BJ (cell line): ENCODE data around the gene ARL4D. TPM values are rescaled to one million over a fixed set of nuclear protein-coding genes. Genes with fewer than 3 reads are reported as not detected.

Source experiments
- CTCF ChIA-PET: fragments of 350-600 bp; formaldehyde crosslinking; extraction: SDS; loops from one replicate; lab custom pipeline; 2021; ENCODE audit warnings: antibody characterized with exemption, inconsistent platforms; lab: Yijun Ruan, JAX
- POLR2A ChIA-PET: fragments of 300-600 bp; sonication (Branson Sonifier 250); formaldehyde crosslinking; extraction: SDS; loops from one replicate; lab custom pipeline; 2021; ENCODE audit warnings: antibody characterized with exemption; lab: Charles Lee
- DNase-seq: peaks from one replicate; pipeline ENCODE4 v3.0.0-alpha.2; 2011; ENCODE audit warnings: low read depth
- H3K27me3 ChIP-seq: 2 replicates; pipeline ENCODE4 v1.6.0; 2011; ENCODE audit warnings: low read length; ENCODE audit not compliant: control insufficient read depth, insufficient read depth
- H3K36me3 ChIP-seq: 2 replicates; pipeline ENCODE4 v1.5.1; 2011; ENCODE audit warnings: low read length; ENCODE audit not compliant: control insufficient read depth, insufficient read depth
- H3K4me3 ChIP-seq: 2 replicates; pipeline ENCODE4 v1.5.1; 2011; ENCODE audit warnings: low read depth, mild to moderate bottlenecking, control low read depth, low read length
- CTCF ChIP-seq: IDR thresholded peaks from 2 replicates; pipeline ENCODE4 v1.5.1; 2011; ENCODE audit warnings: low read depth, mild to moderate bottlenecking, control low read depth, inconsistent platforms, low read length, moderate library complexity; ENCODE audit not compliant: insufficient read depth
- polyA plus RNA-seq: library from polyadenylated mRNA; depleted of rRNA; stranded (reverse); fragments of >200 nt; gene quantifications from 2 replicates; pipeline ENCODE4 v1.2.3, GENCODE V29; 2011

The ARL4D gene
- polyA plus RNA-seq, 1 experiment, result 33.8 TPM

- DNase-seq, result no peak
- no peak for TF ChIP-seq CTCF
- Histone ChIP-seq H3K36me3 (no peaks in the 10 kb centered on the region), H3K27me3 (no peaks in the 10 kb centered on the region; the same call in 1 of the 2 replicates), H3K4me3 (no peak overlapping the region)
- ChIA-PET CTCF (interaction anchor here (0.8 to 1.2 kb wide), 2 partner anchors 10 to 45 kb away, joined by 3 read pairs; no protein-coding TSS in a partner anchor), POLR2A (no interaction called here)
Measured at GRCh38 chr17:43439041-43439440, 40.2 kb downstream of the ARL4D start.

- DNase-seq, result no peak
- ChIA-PET POLR2A (no interaction called here), CTCF (interaction anchor here (0.6 to 2.0 kb wide), 4 partner anchors 15 to 44 kb away, joined by 3 to 5 read pairs (median 3); partner anchors contain the start of gene DHX8)
- Histone ChIP-seq H3K36me3 (no peaks in the 10 kb centered on the region), H3K4me3 (no peak overlapping the region), H3K27me3 (no peaks in the 10 kb centered on the region; the same call in 1 of the 2 replicates)
- no peak for TF ChIP-seq CTCF
Measured at GRCh38 chr17:43442711-43443110, 43.9 kb downstream of the ARL4D start.

DNA sequence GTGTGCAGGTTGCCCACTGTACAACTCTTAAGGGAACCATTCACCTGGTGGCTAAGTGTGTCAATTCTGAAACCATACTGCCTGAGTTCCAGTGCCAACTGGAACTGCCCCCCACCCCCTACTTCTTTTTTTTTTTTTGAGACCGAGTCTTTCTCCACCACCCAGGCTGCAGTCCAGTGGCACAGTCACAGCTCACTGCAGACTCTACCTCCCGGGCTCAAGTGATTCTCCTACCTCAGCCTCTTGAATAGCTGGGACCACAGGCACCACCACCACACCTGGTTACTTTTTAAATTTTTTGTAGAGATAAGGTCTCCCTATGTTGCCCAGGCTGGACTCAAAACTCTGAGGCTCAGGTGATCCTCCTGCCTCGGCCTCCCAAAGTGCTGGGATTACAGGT is 44.6 kb downstream of the ARL4D start:
- CTCF ChIA-PET, result interaction anchor here (0.6 to 2.0 kb wide), 2 partner anchors 21 to 41 kb away, joined by 3 to 5 read pairs; partner anchors contain the start of gene DHX8
- TF ChIP-seq CTCF, result no peak
- POLR2A ChIA-PET, result no interaction called here

DNA sequence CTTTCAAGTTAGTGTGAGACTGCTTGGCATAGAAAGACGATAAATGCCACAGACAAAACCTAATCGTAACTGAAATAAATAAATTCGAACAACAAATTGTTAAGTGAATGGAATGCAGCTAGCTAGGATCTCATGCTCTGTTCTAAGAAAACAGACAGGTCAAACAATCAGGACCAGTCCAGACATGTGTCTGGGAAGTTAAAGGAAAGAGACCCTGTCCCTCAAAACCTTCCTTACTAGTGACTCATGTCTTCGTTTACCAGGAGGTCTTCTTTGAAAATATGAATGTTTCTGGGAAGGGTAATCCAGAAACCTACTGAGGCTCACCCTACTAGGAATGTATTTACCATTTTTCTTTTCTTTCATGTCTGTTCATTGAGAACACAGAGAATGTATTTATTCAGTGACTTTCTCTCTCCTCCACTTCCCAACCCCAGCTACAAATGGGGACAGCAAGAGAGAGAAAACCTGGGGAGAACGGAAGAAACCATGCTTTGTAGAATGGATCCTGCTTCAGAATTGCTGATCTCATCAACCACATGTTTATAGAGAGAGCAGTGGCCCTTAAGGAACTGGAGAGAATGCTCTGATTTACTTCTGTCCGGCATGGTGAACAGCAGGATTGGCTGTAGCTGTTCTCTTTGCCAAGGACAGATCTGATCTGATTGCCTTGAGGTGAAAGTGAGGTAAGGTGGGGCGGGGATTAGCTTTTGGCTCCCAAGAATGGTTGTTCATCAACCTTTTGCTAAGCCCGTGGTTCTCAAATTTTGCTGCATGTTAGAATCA is 45.6 kb downstream of the ARL4D start:
- CTCF ChIA-PET, result interaction anchor here (2.0 kb wide), 1 partner anchor 40 kb away, joined by 5 read pairs; the partner anchor contains the start of gene DHX8
- Histone ChIP-seq H3K4me3 (no peak overlapping the region), H3K36me3 (no peaks in the 10 kb centered on the region), H3K27me3 (no peaks in the 10 kb centered on the region)
- POLR2A ChIA-PET, result no interaction called here
- TF ChIP-seq CTCF, result no peak
- DNase-seq, result no peak

More for the DNA sequence above, 44.6 kb downstream of the ARL4D start:
- Histone ChIP-seq H3K27me3 (no peaks in the 10 kb centered on the region; the same call in 1 of the 2 replicates), H3K4me3 (no peak overlapping the region), H3K36me3 (no peaks in the 10 kb centered on the region)
- DNase-seq, result no peak

- no peaks in the 10 kb centered on the region for H3K36me3 ChIP-seq
- ChIA-PET CTCF (no interaction called here), POLR2A (no interaction called here)
- no peak for DNase-seq
- no peak overlapping the region for H3K4me3 ChIP-seq
- H3K27me3 ChIP-seq, result no peaks in the 10 kb centered on the region
- no peak for TF ChIP-seq CTCF
Measured at GRCh38 chr17:43445009-43445589, 46.3 kb downstream of the ARL4D start.
